EH (cell line): Measurements from ENCODE around the gene NFKB1.

Experiments used
- DNase-seq: peaks from one replicate; pipeline ENCODE4 v3.0.0-alpha.2; 2015; ENCODE audit warnings: low read depth

NFKB1 gene

GRCh38 chr4:102494603-102495002 is 6.6 kb upstream of the NFKB1 start:
- DNase-seq, result no peak

DNA sequence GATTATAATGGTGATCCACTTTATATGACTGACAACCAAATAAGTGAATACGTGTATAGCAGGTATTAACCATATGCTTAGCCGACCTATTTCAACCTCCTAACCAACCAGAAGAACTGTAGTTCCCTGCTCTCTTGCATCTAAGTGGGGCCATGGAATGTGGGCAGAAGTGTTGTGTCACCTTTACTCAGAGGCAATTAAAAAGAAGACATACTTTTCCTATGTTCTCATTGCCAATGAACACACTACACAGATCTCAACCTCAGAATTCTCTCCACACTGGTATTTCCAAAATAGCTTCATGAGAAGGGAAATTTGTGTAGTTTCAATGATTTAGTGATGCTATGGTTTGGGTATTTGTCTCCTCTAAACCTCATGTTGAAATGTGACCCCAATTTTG is 3.2 kb upstream of the NFKB1 start:
- peak; percentile 41 for DNase-seq

DNA sequence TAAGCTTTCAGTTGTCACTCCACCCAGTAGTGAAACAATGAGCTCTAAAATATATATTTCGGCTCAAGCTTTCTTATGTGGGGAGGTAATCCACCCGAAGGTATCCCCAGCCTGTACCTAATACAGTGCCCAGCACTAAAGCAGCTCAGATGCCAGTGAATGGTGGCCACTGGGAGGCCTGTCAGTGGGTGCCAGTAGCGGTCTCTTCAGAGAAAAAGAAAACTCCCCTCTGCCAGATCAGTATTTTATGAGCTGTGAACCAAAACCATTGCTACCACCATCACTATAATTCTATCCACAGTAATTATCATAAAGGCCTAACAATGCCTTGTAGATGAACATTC is 835 bp upstream of the NFKB1 start:
- peak; percentile 34 for DNase-seq

DNA sequence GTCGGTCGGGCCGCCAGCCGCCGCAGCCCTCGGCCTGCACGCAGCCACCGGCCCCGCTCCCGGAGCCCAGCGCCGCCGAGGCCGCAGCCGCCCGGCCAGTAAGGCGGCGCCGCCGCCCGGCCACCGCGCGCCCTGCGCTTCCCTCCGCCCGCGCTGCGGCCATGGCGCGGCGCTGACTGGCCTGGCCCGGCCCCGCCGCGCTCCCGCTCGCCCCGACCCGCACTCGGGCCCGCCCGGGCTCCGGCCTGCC is 213 bp downstream of the NFKB1 start:
- DNase-seq, result no peak

- no peak for DNase-seq
These were observed 1.3 kb downstream of the NFKB1 start for GRCh38 chr4:102502543-102502818.

- DNase-seq, result no peak
These were observed 2.2 kb downstream of the NFKB1 start for GRCh38 chr4:102503301-102503746.

DNA sequence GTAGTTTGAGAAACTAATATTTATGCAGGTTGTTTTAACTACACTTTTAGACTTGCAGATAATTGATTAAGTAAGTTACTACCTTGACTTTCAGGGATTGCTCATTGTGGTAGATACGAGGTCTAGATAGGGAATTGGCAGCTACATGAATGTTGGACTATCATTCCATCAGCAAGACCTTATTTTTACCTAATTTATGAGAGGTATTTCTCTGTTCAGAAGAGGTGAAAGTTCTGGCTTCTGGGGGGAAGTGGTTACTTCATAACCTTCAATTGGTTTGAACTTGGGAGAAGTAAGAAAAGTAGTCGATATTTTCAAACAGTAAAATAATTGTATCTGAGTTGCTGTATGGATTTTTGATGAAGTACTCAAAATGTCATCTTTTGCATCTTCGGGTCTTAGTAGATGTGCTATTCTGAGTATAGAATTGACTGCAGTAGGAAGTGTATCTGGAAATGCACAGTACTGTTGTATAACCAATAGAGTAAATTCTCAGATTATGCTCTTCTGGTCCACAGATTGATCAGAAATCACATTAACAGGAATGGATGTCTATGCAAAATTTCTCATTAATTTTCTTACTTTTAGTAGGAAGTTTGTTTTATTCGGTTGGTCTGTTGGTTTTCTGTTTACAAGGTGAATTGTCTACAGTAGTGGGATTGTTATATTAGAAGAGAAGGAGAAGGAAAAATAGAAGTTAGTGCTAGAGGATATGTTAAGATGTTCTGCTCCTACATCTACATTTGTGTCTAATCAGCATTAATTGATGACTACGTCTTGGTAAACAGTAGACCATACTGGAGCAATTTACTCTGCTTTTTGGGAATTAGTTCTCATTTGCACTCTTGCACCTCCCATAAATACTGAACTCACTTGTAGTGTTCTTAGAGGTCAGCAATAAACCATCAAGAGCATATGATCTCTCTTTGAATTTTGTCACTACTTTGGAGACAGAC is 3.0 kb downstream of the NFKB1 start:
- DNase-seq, result no peak

- DNase-seq, result no peak
These were observed 3.8 kb downstream of the NFKB1 start for GRCh38 chr4:102504941-102505340.

DNA sequence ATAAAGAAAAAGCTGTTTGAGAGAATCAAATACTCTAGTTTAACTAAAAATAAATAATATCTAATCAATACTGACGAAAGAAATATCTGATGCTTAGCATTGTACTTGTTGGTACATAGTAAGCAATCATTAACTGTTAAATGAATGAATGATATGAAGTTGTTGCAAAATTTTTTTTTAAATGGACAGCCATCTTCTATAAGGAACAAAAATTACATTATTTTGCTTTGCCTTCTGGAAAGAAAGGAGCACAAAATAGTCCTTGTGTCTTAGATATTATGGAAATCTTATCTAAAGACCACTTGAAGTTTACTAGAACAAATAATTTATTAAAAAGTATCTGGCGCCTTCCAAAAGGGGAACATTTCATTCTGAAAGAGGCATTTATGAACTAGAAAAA is 4.5 kb downstream of the NFKB1 start:
- DNase-seq, result no peak

DNA sequence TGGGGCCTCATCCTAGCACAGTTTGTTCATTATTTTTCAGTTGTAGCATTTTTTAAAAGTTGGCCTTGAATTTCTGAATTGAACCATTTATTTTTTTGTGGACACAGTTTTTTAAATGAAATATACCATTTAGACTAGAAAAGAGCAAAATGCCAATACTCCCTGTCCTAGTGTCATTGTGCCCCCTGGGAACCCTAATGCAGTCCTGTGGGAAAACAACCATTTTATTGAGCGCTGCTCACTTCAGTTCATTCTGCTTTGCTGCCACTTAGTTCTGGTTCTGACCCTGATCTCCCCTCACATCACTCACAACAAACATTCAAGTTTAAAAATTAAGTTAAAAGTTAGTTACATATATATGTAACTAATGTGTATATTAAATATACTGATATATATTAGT is 5.4 kb downstream of the NFKB1 start:
- no peak for DNase-seq

DNA sequence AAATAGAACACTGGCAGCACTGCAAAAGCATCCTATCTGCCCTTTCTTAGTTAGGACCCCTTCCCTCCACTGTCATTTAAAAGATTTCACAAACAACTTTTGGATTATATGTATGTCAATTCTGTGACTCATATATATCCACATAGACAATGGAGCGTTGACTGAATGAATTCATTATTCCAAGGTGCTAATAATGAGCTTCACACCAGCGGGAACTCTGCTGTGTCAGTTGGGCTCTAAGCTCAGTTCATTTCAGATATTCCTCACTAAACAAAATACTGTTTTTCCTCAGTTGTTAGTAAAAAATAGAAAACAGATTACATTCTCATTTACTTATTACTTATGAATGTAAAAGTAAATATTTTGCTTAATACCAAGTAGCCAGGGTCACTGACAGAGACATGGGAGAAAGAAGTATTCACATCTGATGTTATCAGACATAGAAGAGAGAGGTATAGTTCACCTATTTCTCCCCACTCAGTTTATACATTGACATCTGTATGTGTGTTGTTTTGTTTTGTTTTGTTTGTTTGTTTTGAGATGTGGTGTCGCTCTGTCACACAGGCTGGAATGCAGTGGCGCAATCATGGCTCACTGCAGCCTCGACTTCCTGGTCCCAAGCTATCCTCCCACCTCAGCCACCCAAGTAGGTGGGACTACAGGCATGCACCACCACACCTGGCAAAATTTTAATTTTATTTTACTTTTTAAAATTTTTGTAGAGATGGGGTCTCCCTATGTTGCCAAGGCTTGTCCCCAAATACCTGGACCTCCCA is 10.9 kb downstream of the NFKB1 start:
- DNase-seq, result no peak

DNA sequence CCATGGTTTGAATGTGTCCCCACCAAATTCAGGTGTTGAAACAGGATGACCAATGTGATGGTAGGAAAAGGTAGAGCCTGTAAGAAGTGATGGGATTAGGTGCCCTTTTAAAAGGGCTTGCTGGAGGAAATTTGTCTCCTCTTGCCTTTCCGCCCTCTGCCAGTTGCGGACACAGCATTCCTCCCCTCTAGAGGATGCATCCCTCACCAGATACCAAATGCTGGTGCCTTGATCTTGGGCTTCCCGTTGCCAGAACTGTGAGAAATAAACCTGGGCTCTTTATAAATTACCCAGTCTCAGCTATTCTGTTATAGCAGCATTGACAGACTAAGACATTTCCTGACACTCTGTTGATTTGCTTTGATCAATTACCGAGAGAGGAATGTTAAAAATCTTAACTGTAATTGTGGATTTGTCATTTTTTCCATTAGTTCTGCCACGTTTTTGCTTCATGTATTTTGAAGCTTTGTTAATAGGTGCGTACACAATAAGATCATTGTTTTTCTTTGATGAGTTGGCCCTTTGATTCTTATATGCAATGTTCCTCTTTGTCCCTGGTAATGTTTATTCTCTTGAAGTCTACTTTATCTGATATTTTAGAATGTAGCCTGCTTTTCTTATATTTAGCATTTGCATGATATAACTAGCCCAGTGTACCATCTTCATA is 13.3 kb downstream of the NFKB1 start:
- DNase-seq, result no peak

- no peak for DNase-seq
These were observed 16.6 kb downstream of the NFKB1 start for GRCh38 chr4:102517753-102518152.

DNA sequence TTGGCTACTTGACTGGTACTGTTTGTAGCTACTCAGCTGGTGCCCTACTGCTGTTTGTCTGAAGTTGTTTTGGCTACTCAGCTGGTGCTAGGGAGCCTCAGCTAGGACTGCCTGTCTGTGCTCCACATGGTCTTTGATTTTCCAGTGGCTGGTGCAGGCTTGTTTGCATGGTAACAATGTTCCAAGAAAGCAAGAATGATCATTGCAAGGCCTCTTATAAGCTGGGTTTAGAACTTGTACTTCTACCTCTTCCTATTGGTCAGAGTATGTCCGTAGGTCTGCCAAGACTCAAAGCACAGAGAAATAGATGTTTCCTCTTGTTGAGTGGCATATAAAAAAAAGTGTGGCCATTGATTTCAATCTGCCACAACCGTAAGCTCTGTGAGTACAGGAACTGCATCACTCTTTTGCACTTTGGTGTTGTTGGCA is 17.6 kb downstream of the NFKB1 start:
- no peak for DNase-seq

DNA sequence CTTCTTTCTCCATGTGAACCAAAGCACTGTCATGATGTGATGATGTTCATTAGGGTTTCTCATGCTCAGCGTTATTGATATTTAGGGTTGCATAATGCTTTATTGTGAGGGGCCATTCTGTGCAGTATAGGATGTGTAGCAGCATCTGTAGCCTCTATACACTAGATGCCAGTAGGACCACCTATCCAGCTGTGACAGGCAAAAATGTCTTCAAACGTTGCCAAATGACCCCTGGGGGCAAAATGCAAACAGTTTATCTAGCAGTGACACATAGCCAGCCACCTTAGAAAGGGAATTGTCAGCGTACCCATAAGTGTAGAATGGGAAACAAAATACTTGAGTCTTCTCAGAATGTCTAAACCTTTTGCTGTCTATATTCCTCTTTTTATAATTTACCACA is 18.8 kb downstream of the NFKB1 start:
- DNase-seq, result no peak

GRCh38 chr4:102521570-102521969 is 20.4 kb downstream of the NFKB1 start:
- DNase-seq, result no peak

GRCh38 chr4:102522031-102522440 is 20.9 kb downstream of the NFKB1 start:
- DNase-seq, result no peak

DNA sequence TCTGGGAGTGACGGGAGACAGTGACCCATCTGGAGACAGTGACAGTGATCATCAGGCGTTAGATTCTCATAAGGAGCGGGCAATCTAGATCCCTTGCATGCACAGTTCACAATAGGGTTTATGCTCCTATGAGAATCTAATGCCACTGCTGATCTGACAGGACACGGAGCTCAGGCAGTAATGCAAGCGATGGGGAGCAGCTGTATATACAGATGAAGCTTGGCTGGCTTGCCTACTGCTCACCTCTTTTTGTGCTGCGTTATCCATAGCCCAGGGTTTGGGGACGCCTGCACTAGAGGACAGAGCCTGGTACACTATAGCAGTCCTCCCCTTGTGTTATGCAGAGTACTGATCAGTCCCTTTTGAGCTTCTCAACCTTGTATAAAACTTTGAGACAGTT is 23.5 kb downstream of the NFKB1 start:
- DNase-seq, result no peak

- DNase-seq, result no peak
These were observed 23.9 kb downstream of the NFKB1 start for GRCh38 chr4:102525097-102525496.

GRCh38 chr4:102525504-102525903 is 24.3 kb downstream of the NFKB1 start:
- DNase-seq, result no peak

DNA sequence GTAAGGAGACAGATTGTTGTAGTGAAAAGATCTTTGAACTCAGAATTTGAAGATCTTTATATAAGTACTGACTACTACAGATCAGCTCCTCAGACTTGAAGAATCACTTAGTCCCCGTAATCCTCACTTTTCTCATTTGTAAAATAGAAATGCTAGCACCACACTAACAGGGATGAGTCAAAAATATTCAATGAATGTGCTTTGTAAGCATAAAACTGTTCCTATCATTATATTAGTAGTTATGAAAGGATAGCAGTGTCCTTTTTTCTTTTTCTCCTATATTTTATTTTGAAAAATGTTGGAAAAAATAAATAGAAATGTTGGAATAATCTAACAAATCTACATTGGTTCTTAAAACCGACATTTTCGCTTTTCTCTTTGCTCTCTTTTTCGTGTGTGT is 25.4 kb downstream of the NFKB1 start:
- DNase-seq, result no peak

DNA sequence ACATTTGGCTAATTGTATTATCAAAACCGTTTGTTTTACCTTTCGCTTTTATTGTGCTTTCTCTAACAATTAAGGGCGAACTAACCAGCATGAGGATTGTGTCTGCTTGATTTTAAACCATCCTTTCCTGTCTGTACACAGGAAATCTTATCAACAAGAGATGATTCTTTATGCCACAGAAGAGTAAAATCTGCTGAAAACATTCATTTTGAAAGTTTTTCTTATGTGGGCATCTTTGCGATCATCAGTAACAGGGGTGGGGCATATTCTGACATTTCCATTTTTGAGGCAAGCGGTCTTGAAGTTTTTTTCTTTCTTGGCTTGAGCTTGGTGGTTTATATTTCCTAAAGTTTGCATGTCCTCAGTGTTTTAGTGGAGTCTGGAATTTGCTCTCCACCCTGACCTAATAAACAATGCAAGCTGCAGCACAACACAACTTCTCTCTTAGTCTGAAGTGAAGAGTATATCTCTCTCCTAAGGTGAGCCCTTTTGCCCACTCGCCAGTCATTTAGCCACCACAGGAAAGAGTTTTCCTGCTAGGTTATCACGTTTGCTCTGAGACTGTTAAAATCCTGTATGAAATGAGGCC is 26.6 kb downstream of the NFKB1 start:
- DNase-seq, result no peak

DNA sequence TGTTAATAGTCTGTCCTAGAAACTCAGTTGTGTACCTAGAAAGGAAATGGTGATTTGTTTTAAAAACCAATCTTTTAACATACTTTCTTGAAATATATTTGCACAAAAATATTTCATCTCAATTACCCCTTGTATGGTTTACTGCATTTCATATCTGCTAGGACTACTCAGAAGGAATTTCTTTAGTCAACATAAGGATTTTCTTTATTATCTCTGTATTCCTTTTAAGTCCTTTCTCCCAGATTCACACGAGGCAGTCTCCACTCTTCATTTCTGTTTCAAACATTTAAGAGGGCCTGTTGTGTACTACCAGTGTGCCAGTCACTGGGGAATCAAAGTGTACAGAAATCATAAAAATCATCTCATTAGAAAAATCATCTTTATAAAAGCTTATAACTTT is 28.8 kb downstream of the NFKB1 start:
- no peak for DNase-seq
